CD4-positive, alpha-beta T cell treated with Interleukin-4 for 1 hour (primary cell): ENCODE data around the gene STK32C.

Experiments used
- DNase-seq, 2 donors: peaks; one replicate each; pipeline ENCODE4 v3.0.0-alpha.2; 2020 to 2022

STK32C gene

GRCh38 chr10:132206806-132207535 is 100.8 kb downstream of the STK32C start:
- no peak for DNase-seq

- no peak for DNase-seq
Observed at GRCh38 chr10:132206377-132206745, 101.4 kb downstream of the STK32C start.

- DNase-seq, result no peak
Observed at GRCh38 chr10:132205650-132206376, 101.9 kb downstream of the STK32C start.

- DNase-seq, result no peak
Observed at GRCh38 chr10:132204781-132205473, 102.8 kb downstream of the STK32C start.

- DNase-seq, result no peak
Observed at GRCh38 chr10:132204078-132204780, 103.5 kb downstream of the STK32C start.

GRCh38 chr10:132203256-132204077 is 104.3 kb downstream of the STK32C start:
- DNase-seq, result no peak

GRCh38 chr10:132202070-132202970 is 105.4 kb downstream of the STK32C start:
- DNase-seq, result no peak

GRCh38 chr10:132201111-132201969 is 106.4 kb downstream of the STK32C start:
- DNase-seq, result no peak

GRCh38 chr10:132200344-132201110 is 107.2 kb downstream of the STK32C start:
- DNase-seq, result no peak

- DNase-seq, result no peak
Observed at GRCh38 chr10:132199854-132200311, 107.9 kb downstream of the STK32C start.

- DNase-seq, result no peak
Observed at GRCh38 chr10:132199268-132199853, 108.4 kb downstream of the STK32C start.

- DNase-seq, result no peak
Observed at GRCh38 chr10:132198381-132199181, 109.2 kb downstream of the STK32C start.

- DNase-seq, result no peak
Observed at GRCh38 chr10:132198068-132198370, 109.7 kb downstream of the STK32C start.

- no peak for DNase-seq
Observed at GRCh38 chr10:132197271-132198067, 110.3 kb downstream of the STK32C start.

GRCh38 chr10:132196178-132197113 is 111.3 kb downstream of the STK32C start:
- no peak for DNase-seq
